ENCODE measurements around the gene INSYN2B. TPM values are rescaled to one million over a fixed set of nuclear protein-coding genes. Genes with fewer than 3 reads are reported as not detected.

INSYN2B gene
- total RNA-seq, 6 donors from 2014 or later = 0.06 to 0.10 TPM; not detected in 4

- no peak overlapping the region for H3K27ac ChIP-seq
- no peaks in the 10 kb centered on the region for H3K4me1 ChIP-seq
- no peaks in the 10 kb centered on the region for H3K36me3 ChIP-seq
- no peak overlapping the region for H3K4me3 ChIP-seq
- no peaks in the 10 kb centered on the region for H3K9me3 ChIP-seq
- DNase-seq (no peak), ATAC-seq (ENCODE audit: low FRiP score in 2 of 2) (no peak)
- WGBS, 2 donors = 85 to 90% methylated on average over 4 of the region's 4 CpGs
- no peaks in the 10 kb centered on the region for H3K27me3 ChIP-seq
- TF ChIP-seq POLR2AphosphoS5 (IDR thresholded peaks at IDR 0.05) = no peak
- TF ChIP-seq EP300 (IDR thresholded peaks at IDR 0.05) = no peak
- TF ChIP-seq CTCF (IDR thresholded peaks at IDR 0.05) = no peak
- TF ChIP-seq POLR2A (IDR thresholded peaks at IDR 0.05) = no peak
These were observed 82.8 kb downstream of the INSYN2B start for GRCh38 chr5:169897481-169897880.

GRCh38 chr5:169895926-169896325 is 84.4 kb downstream of the INSYN2B start:
- H3K9me3 ChIP-seq = no peaks in the 10 kb centered on the region
- H3K27ac ChIP-seq = no peak overlapping the region
- H3K27me3 ChIP-seq = no peaks in the 10 kb centered on the region
- no peak overlapping the region for H3K4me3 ChIP-seq
- DNase-seq = no peak
- ATAC-seq (ENCODE audit: low FRiP score in 2 of 2) = no peak
- no peaks in the 10 kb centered on the region for H3K36me3 ChIP-seq
- 50 to 69% methylated on average over 7 of the region's 7 CpGs for WGBS, 2 donors
- H3K4me1 ChIP-seq = no peaks in the 10 kb centered on the region
- no peak for TF ChIP-seq POLR2AphosphoS5 (IDR thresholded peaks at IDR 0.05)
- no peak for TF ChIP-seq POLR2A (IDR thresholded peaks at IDR 0.05)
- no peak for TF ChIP-seq CTCF (IDR thresholded peaks at IDR 0.05)
- TF ChIP-seq EP300 (IDR thresholded peaks at IDR 0.05) = no peak

- TF ChIP-seq CTCF (IDR thresholded peaks at IDR 0.05) = no peak
- no peak for TF ChIP-seq POLR2A (IDR thresholded peaks at IDR 0.05)
- TF ChIP-seq POLR2AphosphoS5 (IDR thresholded peaks at IDR 0.05) = no peak
- TF ChIP-seq EP300 (IDR thresholded peaks at IDR 0.05) = no peak
- Histone ChIP-seq H3K27me3 (no peaks in the 10 kb centered on the region), H3K27ac (no peak overlapping the region), H3K4me1 (no peaks in the 10 kb centered on the region), H3K9me3 (no peaks in the 10 kb centered on the region), H3K4me3 (no peak overlapping the region), H3K36me3 (no peaks in the 10 kb centered on the region)
- ATAC-seq (ENCODE audit: low FRiP score in 2 of 2) (no peak), DNase-seq (no peak)
- WGBS, 2 donors = 47 to 61% methylated on average over 2 of the region's 2 CpGs
These were observed 86.7 kb downstream of the INSYN2B start for GRCh38 chr5:169893571-169893970.

GRCh38 chr5:169893010-169893409 is 87.3 kb downstream of the INSYN2B start:
- H3K9me3 ChIP-seq = no peaks in the 10 kb centered on the region
- no peaks in the 10 kb centered on the region for H3K4me1 ChIP-seq
- H3K36me3 ChIP-seq = no peaks in the 10 kb centered on the region
- no peaks in the 10 kb centered on the region for H3K27me3 ChIP-seq
- TF ChIP-seq POLR2A (IDR thresholded peaks at IDR 0.05) (no peak), EP300 (IDR thresholded peaks at IDR 0.05) (no peak)
- no peak for ATAC-seq (ENCODE audit: low FRiP score in 2 of 2)
- no peak for DNase-seq
- H3K4me3 ChIP-seq = no peak overlapping the region
- no peak overlapping the region for H3K27ac ChIP-seq

- H3K27ac ChIP-seq = no peak overlapping the region
- H3K27me3 ChIP-seq = no peaks in the 10 kb centered on the region
- DNase-seq (no peak), ATAC-seq (ENCODE audit: low FRiP score in 2 of 2) (no peak)
- 81 to 82% methylated on average over 4 of the region's 4 CpGs for WGBS, 2 donors
- no peak for TF ChIP-seq CTCF (IDR thresholded peaks at IDR 0.05)
- TF ChIP-seq POLR2AphosphoS5 (IDR thresholded peaks at IDR 0.05) = no peak
- no peak for TF ChIP-seq POLR2A (IDR thresholded peaks at IDR 0.05)
- no peak overlapping the region for H3K4me3 ChIP-seq
- H3K36me3 ChIP-seq = no peaks in the 10 kb centered on the region
- H3K4me1 ChIP-seq = no peaks in the 10 kb centered on the region
- H3K9me3 ChIP-seq = no peaks in the 10 kb centered on the region
These were observed 90.7 kb downstream of the INSYN2B start for GRCh38 chr5:169889572-169889971.
